MM.1S (cell line): ENCODE results near the gene MFSD6.

ENCODE experiments used
- CTCF ChIP-seq: fragments of 300-600 bp; sonication (generic); IDR thresholded peaks from 2 replicates; pipeline ENCODE4 v1.5.1; 2016; ENCODE audit warnings: antibody characterized with exemption, low read length, mixed read lengths
- EZH2 ChIP-seq: fragments of 300-600 bp; sonication (generic); optimal IDR thresholded peaks from 2 replicates; pipeline ENCODE3; 2017; ENCODE audit warnings: low read depth, mild to moderate bottlenecking, antibody characterized with exemption, low read length, mixed read lengths
- EZH2phosphoT487 ChIP-seq: fragments of 300-600 bp; sonication (generic); IDR thresholded peaks from 2 replicates; pipeline ENCODE4 v1.6.1; 2018; ENCODE audit warnings: antibody characterized with exemption, low read length

GRCh38 chr2:190446750-190447516, 38.8 kb downstream of the MFSD6 start:
- TF ChIP-seq EZH2: no peak
- no peak for TF ChIP-seq CTCF
- no peak for TF ChIP-seq EZH2phosphoT487
